Astrocyte of the cerebellum (primary cell): ENCODE measurements around the gene SMAP2.

ENCODE experiments used
- DNase-seq: peaks from one replicate; pipeline ENCODE4 v3.0.0-alpha.2; 2011; ENCODE audit warnings: low read depth
- H3K4me3 ChIP-seq: 2 replicates; pipeline ENCODE4 v1.5.1; 2011; ENCODE audit warnings: mild to moderate bottlenecking, low read depth, low read length, moderate library complexity
- in situ Hi-C: cut with HindIII; loops from 2 replicates; pipeline ENCODE4 v1.10.0; 2017; ENCODE audit warnings: low sequenced_read_pairs
- TF ChIP-seq, protein P1 (sequence below): IDR thresholded peaks from 2 replicates; pipeline ENCODE4 v1.5.1; 2012; ENCODE audit warnings: low read length, low read depth, moderate library complexity, mild to moderate bottlenecking; ENCODE audit errors: missing control alignments

SMAP2 gene

DNA sequence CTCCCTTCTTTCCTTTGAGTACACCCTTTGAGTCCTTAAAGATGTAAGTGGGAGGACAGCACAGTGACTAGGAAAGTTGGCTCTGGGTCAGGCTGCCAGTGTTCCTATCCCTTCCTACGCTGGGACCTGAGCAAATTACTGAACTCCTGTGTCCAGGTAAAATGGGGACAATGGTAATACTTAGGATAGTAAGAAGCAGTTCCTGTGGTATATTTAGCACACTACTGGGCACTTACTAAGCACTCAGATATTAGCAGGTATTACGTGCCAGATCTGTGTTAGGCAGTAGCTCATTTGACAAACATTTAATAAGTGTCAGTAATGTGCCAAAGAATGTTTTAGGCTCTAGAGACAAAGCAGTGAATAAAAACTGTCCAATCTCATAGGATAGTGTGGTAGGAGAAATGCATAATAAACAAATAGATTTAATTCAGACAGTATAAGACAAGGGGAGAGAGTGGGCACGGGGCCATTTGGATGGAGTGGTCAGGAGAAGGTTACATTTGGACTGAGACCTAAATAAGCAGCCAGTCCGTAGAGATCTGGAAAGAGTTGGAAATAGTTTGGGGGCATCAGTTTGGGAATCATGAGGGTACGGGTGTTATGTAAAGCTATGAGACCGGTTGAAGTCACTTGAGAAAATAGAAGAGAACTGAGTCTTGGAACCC, 50.6 kb downstream of the SMAP2 start:
- TF ChIP-seq, protein P1, sequence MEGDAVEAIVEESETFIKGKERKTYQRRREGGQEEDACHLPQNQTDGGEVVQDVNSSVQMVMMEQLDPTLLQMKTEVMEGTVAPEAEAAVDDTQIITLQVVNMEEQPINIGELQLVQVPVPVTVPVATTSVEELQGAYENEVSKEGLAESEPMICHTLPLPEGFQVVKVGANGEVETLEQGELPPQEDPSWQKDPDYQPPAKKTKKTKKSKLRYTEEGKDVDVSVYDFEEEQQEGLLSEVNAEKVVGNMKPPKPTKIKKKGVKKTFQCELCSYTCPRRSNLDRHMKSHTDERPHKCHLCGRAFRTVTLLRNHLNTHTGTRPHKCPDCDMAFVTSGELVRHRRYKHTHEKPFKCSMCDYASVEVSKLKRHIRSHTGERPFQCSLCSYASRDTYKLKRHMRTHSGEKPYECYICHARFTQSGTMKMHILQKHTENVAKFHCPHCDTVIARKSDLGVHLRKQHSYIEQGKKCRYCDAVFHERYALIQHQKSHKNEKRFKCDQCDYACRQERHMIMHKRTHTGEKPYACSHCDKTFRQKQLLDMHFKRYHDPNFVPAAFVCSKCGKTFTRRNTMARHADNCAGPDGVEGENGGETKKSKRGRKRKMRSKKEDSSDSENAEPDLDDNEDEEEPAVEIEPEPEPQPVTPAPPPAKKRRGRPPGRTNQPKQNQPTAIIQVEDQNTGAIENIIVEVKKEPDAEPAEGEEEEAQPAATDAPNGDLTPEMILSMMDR, result no peak

DNA sequence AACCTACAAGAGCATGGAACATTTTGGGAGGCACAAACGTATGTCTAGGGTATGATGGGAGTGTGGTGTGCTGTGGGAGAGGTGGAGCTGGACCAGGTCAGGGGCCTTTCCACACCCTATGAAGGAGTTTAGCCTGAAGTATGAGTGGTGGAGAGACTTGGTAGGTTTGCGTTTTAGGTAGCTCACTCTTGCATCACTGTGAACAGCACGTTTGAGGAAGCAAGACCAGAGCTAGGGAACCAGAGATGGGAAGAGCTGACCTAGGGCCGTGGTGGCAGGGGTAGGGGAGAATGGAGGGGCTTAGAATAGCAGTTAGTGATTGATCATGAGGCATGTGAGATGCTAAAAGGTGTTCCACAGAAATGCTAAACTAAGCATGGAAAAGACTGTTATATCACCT, 51.7 kb downstream of the SMAP2 start:
- no peak for DNase-seq
- in situ Hi-C loops, result no loop called here
- no peak overlapping the region for H3K4me3 ChIP-seq
- TF ChIP-seq, protein P1, result no peak

More for the DNA sequence above, 50.6 kb downstream of the SMAP2 start:
- no peak for DNase-seq
- H3K4me3 ChIP-seq, result no peak overlapping the region
- in situ Hi-C loops, result no loop called here

DNA sequence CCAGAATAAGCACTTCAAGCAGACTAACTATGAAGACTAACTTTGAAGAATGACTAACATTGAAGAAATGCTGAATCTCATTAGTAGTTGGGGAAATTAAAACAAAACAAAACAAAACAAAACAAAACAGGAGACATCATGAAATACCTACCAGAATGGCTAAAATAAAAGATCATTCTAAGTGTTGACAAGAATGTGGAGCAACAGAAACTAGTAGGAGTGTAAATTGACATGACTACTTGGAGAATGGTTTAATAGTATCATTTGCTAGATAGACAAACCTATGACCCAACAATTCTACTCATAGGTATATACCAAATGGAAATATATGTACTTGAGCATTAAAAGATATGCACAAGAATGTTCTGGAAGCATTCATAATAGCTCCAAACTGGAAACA, 57.9 kb downstream of the SMAP2 start:
- no peak overlapping the region for H3K4me3 ChIP-seq
- TF ChIP-seq, protein P1, result no peak
- in situ Hi-C loops, result no loop called here
- DNase-seq, result no peak

DNA sequence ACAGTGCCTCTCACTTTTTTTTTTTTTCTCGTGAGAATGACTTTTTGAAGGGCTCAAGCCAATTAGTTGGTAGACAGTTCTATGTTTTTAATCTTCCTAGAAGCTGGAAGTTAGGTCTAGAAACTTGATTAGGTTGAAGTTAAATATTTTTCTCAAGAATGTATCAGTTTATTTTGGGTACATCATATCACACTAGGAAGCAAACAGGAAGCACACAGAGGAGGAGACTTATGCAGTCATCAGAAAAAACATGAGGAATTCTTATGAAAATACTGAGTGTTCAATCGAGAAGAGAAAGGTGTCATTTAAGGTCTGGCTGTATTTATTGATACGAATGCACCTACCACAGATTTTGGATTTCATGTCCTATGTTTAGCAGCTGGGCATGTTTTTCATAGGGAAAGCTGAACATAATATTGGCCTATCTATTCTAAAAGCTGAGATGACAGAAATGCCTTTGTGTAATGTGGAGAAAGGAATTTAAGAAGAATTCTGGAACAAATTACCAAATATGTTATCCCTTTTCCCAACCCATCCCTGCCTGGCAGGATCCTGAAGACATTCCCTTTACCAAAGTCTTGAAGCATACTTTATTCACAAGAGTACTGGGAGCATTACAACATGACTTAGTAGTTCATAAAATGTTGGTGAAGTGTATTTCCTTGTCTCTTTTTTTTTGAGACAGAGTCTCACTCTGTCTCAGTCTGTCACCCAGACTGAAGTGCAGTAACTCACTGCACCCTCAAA, 59.3 kb downstream of the SMAP2 start:
- DNase-seq, result no peak
- TF ChIP-seq, protein P1, result no peak
- in situ Hi-C loops, result no loop called here

DNA sequence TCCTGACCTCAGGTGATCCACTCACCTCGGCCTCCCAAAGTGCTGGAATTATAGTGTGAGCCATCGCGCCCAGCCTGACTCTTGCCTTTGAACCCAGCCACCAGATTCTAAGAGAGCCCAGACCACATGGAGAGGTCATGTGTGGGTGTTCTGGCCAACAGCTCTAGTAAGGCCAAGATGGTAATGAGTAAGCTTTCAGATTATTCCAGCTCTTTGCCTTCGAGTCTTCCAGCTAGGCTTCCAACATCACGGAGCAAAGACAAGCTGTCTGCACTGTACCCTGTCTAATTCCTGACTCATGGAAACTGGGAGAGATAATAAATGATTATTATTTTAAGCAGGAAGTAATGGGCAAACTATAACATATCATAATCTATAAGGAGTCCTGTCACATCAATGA, 61.9 kb downstream of the SMAP2 start:
- DNase-seq, result peak; percentile 5
- TF ChIP-seq, protein P1, result no peak
- in situ Hi-C loops, result no loop called here
- no peak overlapping the region for H3K4me3 ChIP-seq

More for the DNA sequence above, 59.3 kb downstream of the SMAP2 start:
- H3K4me3 ChIP-seq, result no peak overlapping the region

DNA sequence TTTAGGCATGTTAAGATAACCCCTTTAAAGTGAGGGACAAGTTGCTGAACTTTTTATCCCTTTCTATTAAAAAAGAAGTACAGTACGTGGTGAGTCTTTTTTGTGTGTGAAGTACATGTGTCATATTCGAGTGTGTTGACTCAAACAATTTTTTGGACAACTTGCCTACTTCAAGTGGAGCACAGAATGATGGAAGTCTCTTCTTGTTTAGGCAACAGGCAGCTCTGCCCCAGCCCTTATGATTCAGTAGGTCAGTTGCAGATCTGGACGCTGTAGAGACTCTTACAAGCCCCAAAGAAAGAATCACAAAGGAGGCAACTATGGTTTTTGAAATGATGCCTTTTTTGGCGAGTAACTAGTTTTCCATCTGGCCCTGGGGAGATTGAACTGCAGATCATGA, 62.3 kb downstream of the SMAP2 start:
- TF ChIP-seq, protein P1, result no peak
- no peak overlapping the region for H3K4me3 ChIP-seq
- in situ Hi-C loops, result no loop called here
- no peak for DNase-seq
